ENCODE data around the gene COMMD9.

GRCh38 chr11:36241497-36241896 lies 47.7 kb downstream of the COMMD9 start:
- TF ChIP-seq CTCF (IDR thresholded peaks at IDR 0.05) (no peak), EZH2 (IDR thresholded peaks at IDR 0.05) (no peak), EZH2phosphoT487 (IDR thresholded peaks at IDR 0.05) (no peak)
